ENCODE results near the gene SCO1. TPM values are rescaled to one million over a fixed set of nuclear protein-coding genes. Genes with fewer than 3 reads are reported as not detected.

Gene SCO1
- total RNA-seq, 1 experiment from 2014 or later: 60.3 TPM

DNA sequence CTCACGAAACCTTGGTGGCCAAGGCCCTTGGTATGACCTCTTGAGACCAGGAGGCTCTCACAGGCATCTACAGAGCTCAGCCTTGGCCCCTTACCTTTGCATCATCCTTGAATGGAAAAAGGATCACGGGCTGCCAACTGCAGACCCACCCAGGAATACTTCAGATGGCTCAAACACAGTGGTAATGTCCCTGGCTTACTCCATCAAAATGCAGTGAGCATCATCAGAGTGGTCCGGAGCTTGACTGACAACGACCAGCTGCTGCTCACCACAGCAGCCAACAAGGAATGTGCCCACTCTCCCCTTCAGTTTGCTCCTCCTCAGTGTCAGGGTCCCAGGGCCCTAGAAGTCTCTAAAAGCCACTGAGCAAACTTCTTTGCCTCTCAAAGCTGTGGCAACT is 22.6 kb downstream of the SCO1 start:
- Histone ChIP-seq H3K9ac (ENCODE audit: extremely low read depth, insufficient read length, low read length) (no peak overlapping the region), H3K14ac (ENCODE audit: insufficient read depth, low read length) (no peak overlapping the region), H3K23ac (ENCODE audit: insufficient read length, low read depth, low read length) (no peak overlapping the region), H3K56ac (ENCODE audit: insufficient read length, low read depth, low read length) (no peak overlapping the region), H4K20me1 (ENCODE audit: control insufficient read depth, insufficient read depth, insufficient read length) (no peaks in the 10 kb centered on the region), H4K5ac (ENCODE audit: insufficient read length, low read depth, low read length) (no peak overlapping the region), H3K79me1 (ENCODE audit: insufficient read depth, low read depth, low read length, poor library complexity, severe bottlenecking) (no peaks in the 10 kb centered on the region), H2AK5ac (ENCODE audit: insufficient read length, low read length) (no peak overlapping the region), H4K8ac (replicated peaks; ENCODE audit: insufficient read length, low read depth, low read length) (no peak overlapping the region), H3K9me3 (ENCODE audit: control insufficient read depth, low read depth, low read length) (no peaks in the 10 kb centered on the region), H3K23me2 (ENCODE audit: insufficient read length, low read depth, low read length, poor library complexity, severe bottlenecking) (no peaks in the 10 kb centered on the region), H2BK12ac (ENCODE audit: insufficient read length, low read depth, low read length) (no peak overlapping the region), H3K4me1 (ENCODE audit: insufficient read depth, low read length) (no peaks in the 10 kb centered on the region), H3K27ac (ENCODE audit: insufficient read length, low read depth, low read length) (no peak overlapping the region), H2BK20ac (ENCODE audit: low read depth, low read length, poor library complexity, severe bottlenecking) (no peak overlapping the region), H3K79me2 (ENCODE audit: insufficient read depth, low read length) (no peaks in the 10 kb centered on the region), H3T11ph (ENCODE audit: low read length) (no peak overlapping the region), H4K91ac (ENCODE audit: insufficient read length, low read depth, low read length) (no peak overlapping the region), H3K18ac (ENCODE audit: insufficient read length, low read depth, low read length) (no peak overlapping the region), H2BK120ac (ENCODE audit: low read depth, low read length, poor library complexity, severe bottlenecking) (no peak overlapping the region), H3K4ac (ENCODE audit: low read depth, low read length) (no peak overlapping the region), H2BK15ac (ENCODE audit: low read depth, low read length) (no peak overlapping the region), H3K4me2 (ENCODE audit: insufficient read depth, insufficient read length, low read length) (no peak overlapping the region), H2AFZ (ENCODE audit: low read length) (no peak overlapping the region), H2BK5ac (ENCODE audit: insufficient read length, low read length) (no peak overlapping the region), H3K27me3 (ENCODE audit: insufficient read depth, low read length) (no peaks in the 10 kb centered on the region)
- H3K27me3 Mint-ChIP-seq (ENCODE audit: low read depth): no peaks in the 10 kb centered on the region
- WGBS (ENCODE audit: extremely low coverage, insufficient read length, low lambda C conversion rate): no CpG with 5 or more reads among the region's 4 CpGs
- H3K36me3 Mint-ChIP-seq (ENCODE audit: insufficient read depth in 1 of 3, low read depth in 3 of 3): peaks cover 9 to 60% (median 35%) of the 10 kb centered on the region in 3 experiments; a peak in 6 of 7 replicates
- peak overlapping the region in 2 of 3 experiments; percentile 51 to 64; a peak in 4 of 7 replicates for H3K27ac Mint-ChIP-seq
- no peaks in the 10 kb centered on the region for H3K4me1 Mint-ChIP-seq
- TF ChIP-seq, protein P1, sequence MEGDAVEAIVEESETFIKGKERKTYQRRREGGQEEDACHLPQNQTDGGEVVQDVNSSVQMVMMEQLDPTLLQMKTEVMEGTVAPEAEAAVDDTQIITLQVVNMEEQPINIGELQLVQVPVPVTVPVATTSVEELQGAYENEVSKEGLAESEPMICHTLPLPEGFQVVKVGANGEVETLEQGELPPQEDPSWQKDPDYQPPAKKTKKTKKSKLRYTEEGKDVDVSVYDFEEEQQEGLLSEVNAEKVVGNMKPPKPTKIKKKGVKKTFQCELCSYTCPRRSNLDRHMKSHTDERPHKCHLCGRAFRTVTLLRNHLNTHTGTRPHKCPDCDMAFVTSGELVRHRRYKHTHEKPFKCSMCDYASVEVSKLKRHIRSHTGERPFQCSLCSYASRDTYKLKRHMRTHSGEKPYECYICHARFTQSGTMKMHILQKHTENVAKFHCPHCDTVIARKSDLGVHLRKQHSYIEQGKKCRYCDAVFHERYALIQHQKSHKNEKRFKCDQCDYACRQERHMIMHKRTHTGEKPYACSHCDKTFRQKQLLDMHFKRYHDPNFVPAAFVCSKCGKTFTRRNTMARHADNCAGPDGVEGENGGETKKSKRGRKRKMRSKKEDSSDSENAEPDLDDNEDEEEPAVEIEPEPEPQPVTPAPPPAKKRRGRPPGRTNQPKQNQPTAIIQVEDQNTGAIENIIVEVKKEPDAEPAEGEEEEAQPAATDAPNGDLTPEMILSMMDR (conservative IDR thresholded peaks at IDR 0.05): no peak
- H3K9me3 Mint-ChIP-seq: no peaks in the 10 kb centered on the region
- no peak for DNase-seq
- no peak overlapping the region for H3K4me3 Mint-ChIP-seq
